OCI-LY1 (cell line): ENCODE measurements around the gene RGS21.

Experiments used
- EZH2 ChIP-seq: fragments of 200-600 bp; sonication (generic), shearing (Covaris generic); IDR thresholded peaks from 2 replicates; pipeline ENCODE4 v1.8.0; 2017; ENCODE audit warnings: borderline replicate concordance, mixed run types, mild to moderate bottlenecking, antibody characterized with exemption, low read length, moderate library complexity, mixed read lengths
- TF ChIP-seq, protein P1 (sequence below): fragments of 200-600 bp; sonication (generic), shearing (Covaris generic); IDR thresholded peaks from 2 replicates; pipeline ENCODE4 v1.5.1; 2017; ENCODE audit warnings: mild to moderate bottlenecking, antibody characterized with exemption, low read length, moderate library complexity, mixed read lengths

DNA sequence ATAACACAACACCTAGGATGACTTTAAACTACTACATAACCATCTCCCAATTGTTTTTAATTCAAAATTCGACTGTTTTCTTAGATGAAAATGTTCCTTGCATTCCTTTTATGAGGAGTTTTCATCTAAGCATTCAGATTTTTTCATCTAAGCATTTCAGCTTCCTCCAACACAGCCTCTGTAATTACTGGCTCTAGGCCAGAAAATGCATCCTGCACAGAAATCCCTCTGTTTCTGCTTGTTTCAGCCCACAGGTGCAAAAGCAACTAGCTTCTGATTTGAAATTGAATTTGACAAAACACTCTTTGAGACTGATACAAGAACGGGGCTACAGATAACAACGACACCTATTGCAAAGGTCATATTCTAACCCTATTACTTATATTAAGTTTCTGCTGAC lies 90.4 kb downstream of the RGS21 start:
- TF ChIP-seq, protein P1, sequence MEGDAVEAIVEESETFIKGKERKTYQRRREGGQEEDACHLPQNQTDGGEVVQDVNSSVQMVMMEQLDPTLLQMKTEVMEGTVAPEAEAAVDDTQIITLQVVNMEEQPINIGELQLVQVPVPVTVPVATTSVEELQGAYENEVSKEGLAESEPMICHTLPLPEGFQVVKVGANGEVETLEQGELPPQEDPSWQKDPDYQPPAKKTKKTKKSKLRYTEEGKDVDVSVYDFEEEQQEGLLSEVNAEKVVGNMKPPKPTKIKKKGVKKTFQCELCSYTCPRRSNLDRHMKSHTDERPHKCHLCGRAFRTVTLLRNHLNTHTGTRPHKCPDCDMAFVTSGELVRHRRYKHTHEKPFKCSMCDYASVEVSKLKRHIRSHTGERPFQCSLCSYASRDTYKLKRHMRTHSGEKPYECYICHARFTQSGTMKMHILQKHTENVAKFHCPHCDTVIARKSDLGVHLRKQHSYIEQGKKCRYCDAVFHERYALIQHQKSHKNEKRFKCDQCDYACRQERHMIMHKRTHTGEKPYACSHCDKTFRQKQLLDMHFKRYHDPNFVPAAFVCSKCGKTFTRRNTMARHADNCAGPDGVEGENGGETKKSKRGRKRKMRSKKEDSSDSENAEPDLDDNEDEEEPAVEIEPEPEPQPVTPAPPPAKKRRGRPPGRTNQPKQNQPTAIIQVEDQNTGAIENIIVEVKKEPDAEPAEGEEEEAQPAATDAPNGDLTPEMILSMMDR = no peak
- no peak for TF ChIP-seq EZH2
